GM12878 (cell line): ENCODE data around the gene CORO1C. TPM values are rescaled to one million over a fixed set of nuclear protein-coding genes. Genes with fewer than 3 reads are reported as not detected.

ENCODE experiments used
- ATAC-seq: fragments of 200-7000 bp; cut with Tn5 transposase; 3 replicates; pipeline ENCODE4 v1.9.1; 2020; ENCODE audit warnings: mild to moderate bottlenecking, moderate library complexity
- BruUV-seq: library from RNA; stranded (reverse); fragments of 400-500 nt; replicated peaks from 2 replicates; lab custom pipeline; 2021; lab: Mats Ljungman, UMichigan
- CTCF ChIA-PET: fragments of 300-600 bp; sonication (Branson Sonifier 250); formaldehyde crosslinking; extraction: SDS; loops from one replicate; lab custom pipeline; 2021; ENCODE audit warnings: inconsistent platforms; lab: Yijun Ruan, JAX
- POLR2A ChIA-PET: fragments of 350-600 bp; formaldehyde crosslinking; extraction: SDS; loops from one replicate; lab custom pipeline; 2021; ENCODE audit warnings: inconsistent platforms; lab: Charles Lee
- RAD21 ChIA-PET: fragments of 300-600 bp; sonication (Branson Sonifier 250); formaldehyde crosslinking; loops from one replicate; lab custom pipeline; 2023; ENCODE audit warnings: antibody characterized with exemption; ENCODE audit not compliant: unreplicated experiment; lab: Charles Lee
- SMC1A ChIA-PET: fragments of 300-600 bp; sonication (Branson Sonifier 250); formaldehyde crosslinking; loops from one replicate; lab custom pipeline; 2023; ENCODE audit not compliant: unreplicated experiment, uncharacterized antibody; lab: Charles Lee
- DNase-seq: peaks from one replicate; pipeline ENCODE4 v3.0.0-alpha.2; 2011; ENCODE audit warnings: low read depth, low spot score
- FAIRE-seq: peaks from 3 replicates; lab custom pipeline; 2011; peaks lifted over from hg19 to GRCh38; lab: Jason Lieb, UNC
- H2AFZ ChIP-seq: 2 replicates; pipeline ENCODE4 v1.6.0; 2011; ENCODE audit warnings: low read depth, low read length, control low read depth; ENCODE audit not compliant: control insufficient read depth
- H3K27ac ChIP-seq: 2 replicates; pipeline ENCODE4 v1.5.1; 2011; ENCODE audit warnings: control low read depth; ENCODE audit not compliant: control insufficient read depth, insufficient read depth
- H3K27me3 ChIP-seq, 2 experiments: replicated peaks in 1 of 2; 2 replicates each; pipeline versions ENCODE4 v1.6.0 to v1.6.1; 2011; ENCODE audit warnings: low read length in 1 of 2; ENCODE audit not compliant: control insufficient read depth in 2 of 2, insufficient read depth in 2 of 2
- H3K36me3 ChIP-seq, 2 experiments: 2 replicates each; pipeline ENCODE4 v1.5.1; 2011; ENCODE audit warnings: low read length in 1 of 2; ENCODE audit not compliant: control insufficient read depth in 2 of 2, insufficient read depth in 2 of 2
- H3K4me1 ChIP-seq: 2 replicates; pipeline ENCODE4 v1.6.1; 2011; ENCODE audit warnings: mild to moderate bottlenecking, low read length, moderate library complexity, mixed read lengths; ENCODE audit not compliant: control insufficient read depth, insufficient read depth
- H3K4me2 ChIP-seq: 2 replicates; pipeline ENCODE4 v1.6.0; 2011; ENCODE audit warnings: control low read depth; ENCODE audit not compliant: control insufficient read depth, insufficient read depth
- H3K4me3 ChIP-seq: fragments of 200-600 bp; sonication (generic); 2 replicates; pipeline ENCODE4 v1.5.1; 2016
- H3K79me2 ChIP-seq: 2 replicates; pipeline ENCODE4 v1.6.0; 2011; ENCODE audit warnings: low read length; ENCODE audit not compliant: control insufficient read depth, insufficient read depth
- H3K9ac ChIP-seq: 2 replicates; pipeline ENCODE4 v1.8.0; 2011; ENCODE audit warnings: low read length, control low read depth, mixed read lengths; ENCODE audit not compliant: control insufficient read depth, insufficient read depth
- H3K9me3 ChIP-seq: replicated peaks from 3 replicates; pipeline ENCODE4 v1.5.1; 2011; ENCODE audit warnings: mild to moderate bottlenecking, low read length; ENCODE audit not compliant: control insufficient read depth, insufficient read depth
- H4K20me1 ChIP-seq: 2 replicates; pipeline ENCODE4 v1.6.0; 2011; ENCODE audit not compliant: control insufficient read depth, insufficient read depth
- FOS ChIP-seq: IDR thresholded peaks from 3 replicates; pipeline ENCODE4 v1.6.1; 2011; ENCODE audit warnings: borderline replicate concordance; ENCODE audit not compliant: insufficient read length; ENCODE audit errors: extremely low read depth
- HCFC1 ChIP-seq: fragments of 150-350 bp; IDR thresholded peaks from 2 replicates; pipeline ENCODE4 v1.6.1; 2014; ENCODE audit warnings: low read length
- IKZF1 ChIP-seq: fragments of 450-650 bp; conservative IDR thresholded peaks from 2 replicates; pipeline ENCODE4 v1.6.1; 2017; ENCODE audit warnings: antibody characterized with exemption, mild to moderate bottlenecking
- MEF2B ChIP-seq: fragments of 450-650 bp; IDR thresholded peaks from 2 replicates; pipeline ENCODE4 v1.6.1; 2018; ENCODE audit warnings: mild to moderate bottlenecking, moderate library complexity; ENCODE audit not compliant: partially characterized antibody, poor library complexity, severe bottlenecking
- NFYA ChIP-seq: IDR thresholded peaks from 2 replicates; pipeline ENCODE4 v1.6.1; 2011; ENCODE audit warnings: low read depth, mild to moderate bottlenecking, low read length, improper control_type of control experiment, borderline replicate concordance
- SREBF2 ChIP-seq: IDR thresholded peaks from 2 replicates; pipeline ENCODE4 v1.6.1; 2012; ENCODE audit warnings: mild to moderate bottlenecking, low read length
- WGBS: methylation state at CpG from one replicate; pipeline ENCODE4 v1.1.6; 2016; ENCODE audit warnings: low lambda C conversion rate; ENCODE audit not compliant: insufficient replicate concordance, insufficient coverage; ENCODE audit errors: missing lambda C conversion rate; 5-methylcytosine and 5-hydroxymethylcytosine counted together
- in situ Hi-C: fragments of 300-500 bp; cut with MboI; formaldehyde crosslinking; loops from 9 replicates; pipeline ENCODE4 v1.14.3; 2018; ENCODE audit warnings: mixed read lengths
- intact Hi-C: fragments of 100-400 bp; cut with micrococcal nuclease; formaldehyde crosslinking; loops from one replicate; pipeline ENCODE4 v1.14.2; 2022; ENCODE audit not compliant: unreplicated experiment
- polyA plus RNA-seq, 11 experiments: library from polyadenylated mRNA; depleted of rRNA in 4 of 11; unstranded in 6 of 11; stranded (reverse) in 5 of 11; fragments of >200 nt; fragmentation: Nextera tagmentation in 4 of 11; fragmentation: Illumina TruSeq in 1 of 11; extraction: Ambion mirVana in 4 of 11; extraction: Trizol in 1 of 11; gene quantifications; 1 replicate in 1 of 11; 2 replicates in 10 of 11; pipeline versions ENCODE4 v1.2.1 to v1.2.3, GENCODE V29; 2011 to 2016; ENCODE audit warnings: inconsistent platforms in 2 of 11, missing spikeins in 2 of 11, low read depth in 1 of 11
- total RNA-seq, 4 experiments: library from RNA; depleted of rRNA in 3 of 4; stranded (reverse); fragments of >200 nt in 3 of 4; fragmentation: Illumina TruSeq in 1 of 4; extraction: Trizol in 1 of 4; gene quantifications; 2 replicates each; pipeline versions ENCODE4 v1.2.1 to v1.2.3, GENCODE V29; 2013 to 2021
- TF ChIP-seq, protein P1 (sequence below): IDR thresholded peaks from 2 replicates; pipeline ENCODE4 v1.6.1; 2012; ENCODE audit warnings: low read depth, low read length, improper control_type of control experiment

The CORO1C gene
- total and polyA plus RNA-seq, 10 of the 15 experiments (the other 5 are each of a cell fraction or from before 2014, with no cell fraction given): 52.7 to 254 (median 171) TPM

DNA sequence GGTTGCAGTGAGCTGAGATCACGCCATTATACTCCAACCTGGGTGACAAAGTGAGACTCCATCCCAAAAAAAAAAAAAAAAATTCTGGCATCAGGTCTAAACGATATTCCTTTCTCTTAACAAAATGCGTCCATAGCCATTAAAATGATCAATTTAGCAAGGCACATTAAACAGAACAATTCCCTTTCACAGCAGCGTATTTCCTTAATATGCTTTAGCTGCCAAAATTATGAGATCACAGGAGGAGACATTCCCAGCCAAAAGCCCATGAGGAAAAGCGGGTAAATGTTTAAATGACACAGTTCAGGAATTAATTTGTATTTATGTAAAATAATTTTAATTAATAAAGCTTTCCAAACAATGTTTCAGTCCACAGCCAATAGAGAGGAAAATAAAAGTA, 54.6 kb downstream of the CORO1C start (continued):
- TF ChIP-seq, protein P1, sequence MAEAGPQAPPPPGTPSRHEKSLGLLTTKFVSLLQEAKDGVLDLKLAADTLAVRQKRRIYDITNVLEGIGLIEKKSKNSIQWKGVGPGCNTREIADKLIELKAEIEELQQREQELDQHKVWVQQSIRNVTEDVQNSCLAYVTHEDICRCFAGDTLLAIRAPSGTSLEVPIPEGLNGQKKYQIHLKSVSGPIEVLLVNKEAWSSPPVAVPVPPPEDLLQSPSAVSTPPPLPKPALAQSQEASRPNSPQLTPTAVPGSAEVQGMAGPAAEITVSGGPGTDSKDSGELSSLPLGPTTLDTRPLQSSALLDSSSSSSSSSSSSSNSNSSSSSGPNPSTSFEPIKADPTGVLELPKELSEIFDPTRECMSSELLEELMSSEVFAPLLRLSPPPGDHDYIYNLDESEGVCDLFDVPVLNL: no peak
- TF ChIP-seq FOS (no peak), HCFC1 (no peak), NFYA (no peak), MEF2B (no peak)
- TF ChIP-seq, all 136 proteins: peak for 0

DNA sequence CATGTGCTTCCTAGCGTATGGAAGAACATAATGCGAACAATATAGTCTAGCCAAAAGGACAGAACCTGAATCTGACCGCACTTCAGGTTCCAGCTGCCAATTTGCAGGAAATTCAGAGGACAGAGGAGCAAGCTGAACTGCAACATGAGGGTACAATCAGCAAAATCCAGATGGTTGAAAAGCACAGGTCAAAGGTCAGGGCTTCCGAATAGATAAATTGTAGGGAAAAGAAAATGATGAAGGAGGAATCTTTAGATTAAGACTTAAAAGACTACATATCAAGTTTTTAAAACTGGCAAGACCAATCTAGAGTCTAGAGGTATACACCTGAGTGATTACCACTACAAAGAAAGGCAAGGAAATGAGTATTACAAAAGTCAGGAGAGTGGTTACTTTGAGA, 55.5 kb downstream of the CORO1C start:
- ATAC-seq (no peak), FAIRE-seq (no peak), DNase-seq (no peak)
- Histone ChIP-seq H4K20me1 (no peaks in the 10 kb centered on the region), H2AFZ (no peak overlapping the region), H3K9ac (no peak overlapping the region), H3K36me3 (peaks cover 6 to 14% of the 10 kb centered on the region in 2 experiments), H3K27me3 (no peaks in the 10 kb centered on the region), H3K79me2 (peaks cover 17% of the 10 kb centered on the region), H3K4me1 (peaks cover 3% of the 10 kb centered on the region; the same call in 1 of the 2 replicates), H3K4me3 (no peak overlapping the region), H3K9me3 (no peaks in the 10 kb centered on the region), H3K4me2 (no peak overlapping the region), H3K27ac (no peak overlapping the region)
- ChIA-PET RAD21 (no interaction called here), POLR2A (no interaction called here), CTCF (no interaction called here), SMC1A (interaction anchor here (1.0 to 3.8 kb wide), 2 partner anchors 11 to 15 kb away, joined by 4 to 16 read pairs; no protein-coding TSS in a partner anchor)
- intact Hi-C loops (no loop called here), in situ Hi-C loops (no loop called here)
- no TSS peak for BruUV-seq
- TF ChIP-seq IKZF1: no peak
- no peak for TF ChIP-seq SREBF2
- WGBS: 95% methylated on average over 4 of the region's 4 CpGs
